ENCODE data around the gene DPH6.

- TF ChIP-seq CTCF (IDR thresholded peaks at IDR 0.05) (no peak), ZFX (IDR thresholded peaks at IDR 0.05; ENCODE audit: borderline replicate concordance) (no peak)
These were observed 58.5 kb downstream of the DPH6 start for GRCh38 chr15:35487417-35487816.

Data from 22Rv1 (cell line).